ENCODE measurements around the gene HOXC10.

HOXC10 gene

GRCh38 chr12:53983568-53983949, 1.4 kb upstream of the HOXC10 start:
- H3K4me2 ChIP-seq (ENCODE audit: low read length): no peak overlapping the region
- H3K18ac ChIP-seq (ENCODE audit: low read length): no peak overlapping the region
- H3K36me3 ChIP-seq (ENCODE audit: control insufficient read depth in 1 of 2, insufficient read depth in 2 of 2, low read length in 2 of 2): no peaks in the 10 kb centered on the region
- H3K79me1 ChIP-seq (ENCODE audit: low read length): no peaks in the 10 kb centered on the region
- H4K8ac ChIP-seq (ENCODE audit: low read depth, low read length): no peak overlapping the region
- no peak overlapping the region for H2BK12ac ChIP-seq (ENCODE audit: low read length)
- peaks cover 39% of the 10 kb centered on the region for H3K9me3 ChIP-seq (ENCODE audit: insufficient read depth, low read depth, low read length)
- no peak overlapping the region for H3K27ac ChIP-seq (ENCODE audit: low read depth, low read length)
- no CpG with 5 or more reads among the region's 17 CpGs for WGBS (ENCODE audit: extremely low coverage, insufficient coverage, insufficient read length)
- H3K23ac ChIP-seq (ENCODE audit: low read length): no peak overlapping the region
- no peak overlapping the region for H3K4me3 ChIP-seq (ENCODE audit: low read depth, low read length)
- H4K91ac ChIP-seq (ENCODE audit: low read depth, low read length): no peak overlapping the region
- no peaks in the 10 kb centered on the region for H3K79me2 ChIP-seq (ENCODE audit: control insufficient read depth, insufficient read depth, low read length, poor library complexity)
- H2AK5ac ChIP-seq (ENCODE audit: low read length): no peak overlapping the region
- no peak overlapping the region for H4K12ac ChIP-seq (ENCODE audit: low read depth, low read length)
- H3K4me1 ChIP-seq (ENCODE audit: control insufficient read depth in 1 of 2, insufficient read depth in 2 of 2, low read length in 2 of 2): peaks cover 0 to 2% of the 10 kb centered on the region in 2 experiments
- H2BK120ac ChIP-seq (ENCODE audit: insufficient read depth, low read length, poor library complexity): no peak overlapping the region
- peak in 1 of 2 donors; percentile 26 for DNase-seq
- H2AFZ ChIP-seq (ENCODE audit: insufficient read depth, low read length, poor library complexity): no peak overlapping the region
- no peak overlapping the region for H2BK5ac ChIP-seq (ENCODE audit: low read depth, low read length, poor library complexity)
- H3K14ac ChIP-seq (ENCODE audit: low read length): no peak overlapping the region
- peaks cover 94% of the 10 kb centered on the region for H3K27me3 ChIP-seq (ENCODE audit: insufficient read depth, low read length)
- H3K9ac ChIP-seq (ENCODE audit: low read length): no peak overlapping the region
- no peak overlapping the region for H3K4ac ChIP-seq (ENCODE audit: low read depth, low read length)

- Histone ChIP-seq H3K79me1 (ENCODE audit: low read length) (no peaks in the 10 kb centered on the region), H3K27me3 (ENCODE audit: insufficient read depth, low read length) (peaks cover 94% of the 10 kb centered on the region), H2BK12ac (ENCODE audit: low read length) (no peak overlapping the region), H3K4me1 (ENCODE audit: control insufficient read depth in 1 of 2, insufficient read depth in 2 of 2, low read length in 2 of 2) (peaks cover 0 to 2% of the 10 kb centered on the region in 2 experiments), H3K9ac (ENCODE audit: low read length) (no peak overlapping the region), H4K8ac (ENCODE audit: low read depth, low read length) (no peak overlapping the region), H3K14ac (ENCODE audit: low read length) (no peak overlapping the region), H4K12ac (ENCODE audit: low read depth, low read length) (no peak overlapping the region), H3K4me2 (ENCODE audit: low read length) (no peak overlapping the region), H2BK120ac (ENCODE audit: insufficient read depth, low read length, poor library complexity) (no peak overlapping the region), H3K79me2 (ENCODE audit: control insufficient read depth, insufficient read depth, low read length, poor library complexity) (no peaks in the 10 kb centered on the region), H2AK5ac (ENCODE audit: low read length) (no peak overlapping the region), H2AFZ (ENCODE audit: insufficient read depth, low read length, poor library complexity) (no peak overlapping the region), H3K9me3 (ENCODE audit: insufficient read depth, low read depth, low read length) (peaks cover 39% of the 10 kb centered on the region), H3K4ac (ENCODE audit: low read depth, low read length) (no peak overlapping the region), H3K27ac (ENCODE audit: low read depth, low read length) (no peak overlapping the region), H3K36me3 (ENCODE audit: control insufficient read depth in 1 of 2, insufficient read depth in 2 of 2, low read length in 2 of 2) (no peaks in the 10 kb centered on the region), H4K91ac (ENCODE audit: low read depth, low read length) (no peak overlapping the region), H3K4me3 (ENCODE audit: low read depth, low read length) (no peak overlapping the region), H3K23ac (ENCODE audit: low read length) (no peak overlapping the region), H2BK5ac (ENCODE audit: low read depth, low read length, poor library complexity) (no peak overlapping the region), H3K18ac (ENCODE audit: low read length) (no peak overlapping the region)
- DNase-seq: no peak
- no CpG with 5 or more reads among the region's 30 CpGs for WGBS (ENCODE audit: extremely low coverage, insufficient coverage, insufficient read length)
These were observed 885 bp upstream of the HOXC10 start for GRCh38 chr12:53983950-53984572.

- Histone ChIP-seq H4K91ac (ENCODE audit: low read depth, low read length) (no peak overlapping the region), H3K18ac (ENCODE audit: low read length) (no peak overlapping the region), H3K4me2 (ENCODE audit: low read length) (no peak overlapping the region), H3K9ac (ENCODE audit: low read length) (no peak overlapping the region), H3K27me3 (ENCODE audit: insufficient read depth, low read length) (peaks cover 92% of the 10 kb centered on the region), H2BK120ac (ENCODE audit: insufficient read depth, low read length, poor library complexity) (no peak overlapping the region), H2AK5ac (ENCODE audit: low read length) (no peak overlapping the region), H3K27ac (ENCODE audit: low read depth, low read length) (no peak overlapping the region), H2BK12ac (ENCODE audit: low read length) (no peak overlapping the region), H3K36me3 (ENCODE audit: control insufficient read depth in 1 of 2, insufficient read depth in 2 of 2, low read length in 2 of 2) (no peaks in the 10 kb centered on the region), H2AFZ (ENCODE audit: insufficient read depth, low read length, poor library complexity) (no peak overlapping the region), H3K4me1 (ENCODE audit: control insufficient read depth in 1 of 2, insufficient read depth in 2 of 2, low read length in 2 of 2) (peaks cover 0 to 2% of the 10 kb centered on the region in 2 experiments), H3K79me1 (ENCODE audit: low read length) (no peaks in the 10 kb centered on the region), H3K4me3 (ENCODE audit: low read depth, low read length) (no peak overlapping the region), H3K9me3 (ENCODE audit: insufficient read depth, low read depth, low read length) (peaks cover 33% of the 10 kb centered on the region), H3K4ac (ENCODE audit: low read depth, low read length) (no peak overlapping the region), H3K14ac (ENCODE audit: low read length) (no peak overlapping the region), H4K8ac (ENCODE audit: low read depth, low read length) (no peak overlapping the region), H2BK5ac (ENCODE audit: low read depth, low read length, poor library complexity) (no peak overlapping the region), H4K12ac (ENCODE audit: low read depth, low read length) (no peak overlapping the region), H3K23ac (ENCODE audit: low read length) (no peak overlapping the region), H3K79me2 (ENCODE audit: control insufficient read depth, insufficient read depth, low read length, poor library complexity) (no peaks in the 10 kb centered on the region)
- no peak for DNase-seq
- WGBS (ENCODE audit: extremely low coverage, insufficient coverage, insufficient read length): no CpG with 5 or more reads among the region's 21 CpGs
These were observed 697 bp downstream of the HOXC10 start for GRCh38 chr12:53985692-53985993.

- Histone ChIP-seq H2AK5ac (ENCODE audit: low read length) (no peak overlapping the region), H3K27ac (ENCODE audit: low read depth, low read length) (no peak overlapping the region), H4K8ac (ENCODE audit: low read depth, low read length) (no peak overlapping the region), H2BK120ac (ENCODE audit: insufficient read depth, low read length, poor library complexity) (no peak overlapping the region), H4K91ac (ENCODE audit: low read depth, low read length) (no peak overlapping the region), H3K18ac (ENCODE audit: low read length) (no peak overlapping the region), H3K79me2 (ENCODE audit: control insufficient read depth, insufficient read depth, low read length, poor library complexity) (no peaks in the 10 kb centered on the region), H2BK5ac (ENCODE audit: low read depth, low read length, poor library complexity) (no peak overlapping the region), H3K4me1 (ENCODE audit: control insufficient read depth in 1 of 2, insufficient read depth in 2 of 2, low read length in 2 of 2) (peaks cover 0 to 2% of the 10 kb centered on the region in 2 experiments), H3K79me1 (ENCODE audit: low read length) (no peaks in the 10 kb centered on the region), H3K36me3 (ENCODE audit: control insufficient read depth in 1 of 2, insufficient read depth in 2 of 2, low read length in 2 of 2) (no peaks in the 10 kb centered on the region), H3K23ac (ENCODE audit: low read length) (no peak overlapping the region), H3K4me2 (ENCODE audit: low read length) (no peak overlapping the region), H2AFZ (ENCODE audit: insufficient read depth, low read length, poor library complexity) (no peak overlapping the region), H3K27me3 (ENCODE audit: insufficient read depth, low read length) (peaks cover 92% of the 10 kb centered on the region), H3K4me3 (ENCODE audit: low read depth, low read length) (no peak overlapping the region), H3K4ac (ENCODE audit: low read depth, low read length) (no peak overlapping the region), H2BK12ac (ENCODE audit: low read length) (no peak overlapping the region), H3K14ac (ENCODE audit: low read length) (no peak overlapping the region), H3K9me3 (ENCODE audit: insufficient read depth, low read depth, low read length) (peaks cover 33% of the 10 kb centered on the region), H3K9ac (ENCODE audit: low read length) (no peak overlapping the region), H4K12ac (ENCODE audit: low read depth, low read length) (no peak overlapping the region)
- no CpG with 5 or more reads among the region's 50 CpGs for WGBS (ENCODE audit: extremely low coverage, insufficient coverage, insufficient read length)
- DNase-seq: peak in 1 of 2 donors; percentile 26
These were observed 1.2 kb downstream of the HOXC10 start for GRCh38 chr12:53985994-53986685.

Measured in trophoblast cell (in vitro differentiated cells and primary cell).